Cortex of kidney (tissue), 1 donor: Measurements from ENCODE around the gene FMN1.

ENCODE experiments used
- DNase-seq: peaks from one replicate; lab custom pipeline; 2025; lab: John Stamatoyannopoulos, UW

Gene FMN1

DNA sequence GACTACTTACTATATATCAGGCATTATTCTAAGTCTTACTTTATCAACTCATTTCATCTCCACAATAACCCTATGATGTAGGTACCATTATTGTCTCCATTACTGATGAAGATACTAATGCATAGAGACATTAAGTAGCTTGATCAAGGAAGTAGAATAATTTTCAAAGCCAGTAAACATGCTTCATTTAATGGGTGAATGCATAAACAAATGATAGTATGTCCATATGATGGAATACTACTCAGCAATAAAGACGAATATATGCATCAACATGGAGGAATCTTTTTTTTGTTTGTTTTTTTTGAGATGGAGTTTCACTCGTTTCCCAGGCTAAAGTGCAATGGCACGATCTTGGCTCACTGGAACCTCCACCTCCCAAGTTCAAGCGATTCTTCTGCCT is 184.9 kb downstream of the FMN1 start:
- DNase-seq, result no peak

DNA sequence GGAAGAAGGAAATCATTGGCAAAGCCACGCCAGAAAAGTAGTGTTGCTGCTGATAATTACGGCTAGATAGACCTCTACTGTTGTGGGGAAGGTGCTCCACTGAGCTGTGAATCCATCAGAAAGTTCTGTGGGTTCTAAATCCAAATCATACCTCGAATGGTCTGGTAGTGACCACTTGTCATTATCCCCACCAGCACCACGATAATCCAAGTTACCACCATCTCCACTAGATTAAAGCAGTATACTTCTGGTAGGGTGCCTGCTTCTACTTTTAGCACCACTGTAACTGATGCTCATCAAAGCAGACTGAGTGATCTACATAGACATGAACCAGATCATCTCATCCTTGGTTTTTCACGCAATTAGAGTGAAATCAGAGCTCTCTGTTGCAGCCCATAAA is 185.5 kb downstream of the FMN1 start:
- no peak for DNase-seq

DNA sequence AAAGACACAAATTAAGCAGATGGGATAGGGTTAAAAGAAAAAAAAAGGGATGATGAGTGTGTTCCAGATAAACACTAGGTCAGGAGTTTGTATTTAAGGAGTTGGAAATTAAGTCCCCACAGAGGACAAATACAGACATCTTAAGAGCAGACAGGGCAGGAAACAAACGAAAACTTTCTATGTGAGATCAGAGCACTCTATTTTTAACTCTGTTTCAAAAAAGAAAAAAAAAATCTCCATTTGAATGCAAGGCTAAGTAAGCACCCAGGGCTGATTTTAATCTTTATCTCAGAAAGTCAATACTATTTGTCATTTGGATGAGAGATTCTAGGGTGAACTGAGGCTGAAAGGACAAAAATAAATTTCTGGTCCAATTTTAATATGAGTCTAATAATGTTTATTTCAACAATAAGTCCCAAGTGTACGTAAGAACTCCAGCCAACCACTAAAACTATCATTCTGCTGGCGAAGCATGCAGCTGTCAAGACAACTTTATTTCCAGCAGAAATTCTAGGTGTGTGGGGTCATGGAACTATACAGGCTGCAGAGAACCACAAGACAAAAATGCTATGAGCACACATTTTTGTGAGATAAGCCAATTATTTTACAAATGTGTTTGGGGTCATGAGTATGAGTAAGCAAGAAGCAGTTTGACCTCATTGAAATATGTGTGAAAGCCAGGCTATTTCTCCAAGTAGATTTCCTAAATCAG is 186.1 kb downstream of the FMN1 start:
- DNase-seq, result no peak

DNA sequence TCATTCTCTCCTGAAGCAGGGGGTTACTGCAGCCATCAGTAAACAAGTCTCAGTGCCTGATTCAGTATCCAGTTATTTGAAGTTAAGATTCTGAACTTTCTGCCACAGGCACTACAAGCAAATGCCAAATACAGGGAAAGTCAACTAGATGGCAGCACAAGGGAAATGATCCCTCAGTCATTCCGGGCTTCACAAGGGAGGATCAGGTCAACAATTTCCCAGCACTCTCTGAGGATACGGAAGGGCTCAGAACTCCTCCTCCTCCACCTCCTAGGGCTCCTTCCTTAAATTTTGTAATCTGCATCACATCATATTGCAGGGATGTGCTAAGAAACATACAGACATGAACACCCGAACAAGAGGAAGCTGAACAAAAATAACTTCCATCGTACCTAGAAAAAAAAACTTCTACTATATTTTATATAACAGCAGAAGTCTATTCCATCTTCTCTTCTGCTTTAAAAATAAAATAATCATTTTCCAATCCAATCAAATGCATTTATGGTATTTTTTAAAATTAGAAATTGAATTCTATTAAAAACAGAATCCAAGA is 187.1 kb downstream of the FMN1 start:
- DNase-seq, result no peak

DNA sequence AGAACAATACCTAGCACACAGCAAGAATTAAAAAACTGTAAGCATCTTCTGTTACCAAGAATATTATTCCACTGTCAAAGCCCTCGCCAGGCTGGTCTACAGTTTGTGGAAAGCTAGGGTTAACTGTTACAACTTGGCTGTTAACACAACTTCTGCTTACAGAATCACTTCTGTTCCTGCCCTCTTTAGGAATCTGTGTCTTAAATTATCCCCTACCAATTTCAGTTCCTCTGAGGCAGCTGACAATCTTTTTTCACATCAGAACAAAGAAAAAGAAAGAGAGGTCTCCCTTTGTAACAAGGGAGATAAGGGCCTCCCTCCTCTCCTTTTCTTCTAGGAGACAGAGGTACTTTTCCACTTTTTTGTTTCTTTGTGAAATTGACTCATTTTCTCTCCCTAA is 188.9 kb downstream of the FMN1 start:
- DNase-seq, result no peak

DNA sequence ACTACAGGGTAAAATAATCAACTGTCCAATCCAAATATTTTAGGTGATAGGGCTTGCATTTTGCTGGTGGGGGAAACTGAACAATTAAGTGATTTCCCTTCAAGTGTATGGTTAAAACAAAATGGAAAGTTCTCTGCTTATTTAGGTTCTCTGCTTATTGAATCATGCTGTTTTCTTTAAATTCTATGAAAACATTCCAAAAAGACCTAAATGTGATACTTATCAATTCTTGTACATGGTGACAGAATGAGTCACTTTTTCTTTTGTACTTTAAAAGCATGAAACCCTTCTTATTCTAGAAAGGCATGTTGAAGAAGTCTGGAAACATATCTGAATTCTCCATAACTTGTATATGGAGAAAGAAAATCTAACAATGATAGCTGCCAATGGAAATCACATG is 192.6 kb downstream of the FMN1 start:
- DNase-seq, result no peak

DNA sequence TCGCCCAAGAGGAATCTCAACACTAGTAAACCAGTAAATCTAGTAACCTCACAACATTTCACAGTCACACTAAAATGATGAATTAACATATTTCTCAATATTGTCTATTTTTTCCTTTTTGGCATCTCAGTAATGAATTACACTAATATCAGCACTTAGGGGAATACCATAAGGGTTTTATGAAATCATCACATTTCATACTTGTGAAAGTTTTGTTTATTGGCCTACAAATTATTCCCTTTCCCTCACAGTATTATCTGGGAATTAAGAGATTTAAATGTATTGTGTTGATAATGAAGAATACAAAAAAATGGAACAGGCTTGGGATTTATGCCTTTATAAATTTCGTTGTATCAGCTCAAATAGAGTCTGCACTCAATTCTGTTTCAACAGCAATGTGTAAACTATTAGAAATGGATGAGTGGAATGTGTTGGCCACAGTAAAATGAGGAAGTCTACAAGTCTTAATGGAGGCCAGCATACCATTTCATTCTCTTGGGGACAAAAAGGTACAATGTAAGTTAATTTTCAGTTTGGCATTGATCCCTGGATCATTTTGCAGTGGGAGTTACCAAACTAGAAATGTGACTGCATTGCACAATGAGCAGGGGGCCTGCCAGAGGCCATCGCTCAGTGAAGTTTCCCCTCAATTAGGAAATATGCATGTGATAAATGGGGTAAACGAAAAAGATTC is 195.4 kb downstream of the FMN1 start:
- no peak for DNase-seq

DNA sequence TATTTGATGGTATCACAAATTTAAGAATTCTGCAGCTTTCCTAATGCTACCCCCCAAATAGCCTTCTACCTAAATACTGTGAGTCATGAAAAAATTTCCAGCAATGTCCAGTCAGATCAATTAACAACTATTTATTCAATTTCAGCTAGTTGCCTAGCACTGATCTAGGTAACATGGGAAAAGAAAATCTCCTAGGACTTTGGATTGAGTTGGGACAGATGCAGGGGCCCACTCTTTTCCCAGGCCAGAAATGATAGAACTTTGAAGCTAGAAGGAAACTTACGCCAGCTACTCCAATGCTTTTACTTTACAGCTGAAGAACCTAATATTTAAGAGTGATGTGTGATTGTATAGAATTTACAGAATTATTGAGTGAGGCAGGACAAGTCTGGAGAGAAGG is 196.3 kb downstream of the FMN1 start:
- DNase-seq, result no peak

DNA sequence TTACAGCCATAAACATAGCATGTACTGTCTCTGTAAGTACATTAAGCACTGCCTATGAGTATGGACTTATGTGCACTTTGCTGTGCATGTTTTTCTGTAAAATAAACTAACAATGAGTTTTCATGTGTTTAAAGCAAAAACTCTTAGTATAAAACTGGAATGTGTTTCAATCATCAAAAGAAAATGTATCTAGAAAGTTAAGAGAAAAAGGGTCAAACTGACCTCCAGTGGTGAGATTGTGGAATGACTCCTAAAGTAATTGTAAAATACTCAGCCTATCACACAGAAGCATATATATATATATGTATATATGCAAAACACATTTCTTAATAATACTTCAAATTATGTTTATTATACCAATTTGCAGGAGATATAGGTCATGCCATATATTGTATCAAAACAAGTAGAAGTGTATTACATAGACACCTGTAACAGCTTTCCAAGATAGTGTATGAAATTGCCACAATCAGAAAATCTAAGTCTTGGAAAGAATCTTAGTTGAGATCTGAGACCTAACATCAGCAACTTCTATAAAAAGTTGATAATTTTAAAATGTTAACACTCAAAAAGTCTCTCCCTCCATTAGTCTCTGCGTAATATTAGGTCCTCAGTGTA is 199.6 kb downstream of the FMN1 start:
- DNase-seq, result no peak

DNA sequence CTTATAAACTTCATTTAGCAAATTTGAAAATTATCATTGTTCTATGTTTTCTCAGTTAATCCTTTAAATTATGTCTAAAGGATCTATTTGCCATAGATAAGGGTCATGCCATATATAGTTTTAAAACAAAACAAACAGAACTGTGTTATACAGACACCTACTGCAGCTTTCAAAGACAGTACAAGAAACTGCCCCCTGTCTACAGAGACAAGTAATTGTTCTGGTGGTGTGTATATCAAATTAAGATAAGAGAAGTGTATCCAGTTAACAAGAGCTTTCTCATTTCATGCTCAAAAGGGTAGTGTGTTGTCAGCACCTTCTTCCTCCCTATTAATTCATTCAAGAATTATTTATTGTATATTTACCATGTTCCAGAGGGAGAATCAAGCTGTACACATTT is 201.2 kb downstream of the FMN1 start:
- no peak for DNase-seq

DNA sequence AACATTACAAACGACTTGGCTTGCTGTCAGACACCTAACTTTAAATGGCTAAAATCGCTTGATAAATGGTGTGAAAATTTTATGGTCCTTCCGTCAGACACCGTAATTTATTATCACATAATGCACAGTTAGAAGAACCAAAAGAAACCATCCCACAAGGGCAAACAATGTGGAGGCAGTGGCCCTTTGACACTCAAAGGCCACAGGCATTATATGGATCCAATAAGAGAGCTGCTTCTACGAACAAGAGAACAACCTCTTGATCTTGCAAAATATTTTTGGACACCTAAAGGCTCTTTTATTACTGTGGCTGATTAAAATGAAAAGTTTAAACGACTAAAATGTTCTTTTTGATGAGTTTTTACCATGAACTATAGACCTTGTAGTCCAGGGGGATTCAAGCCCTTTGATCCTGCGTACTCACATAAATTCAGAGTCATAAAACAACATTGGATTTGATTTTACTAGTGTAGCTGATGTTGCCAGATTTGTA is 202.8 kb downstream of the FMN1 start:
- DNase-seq, result no peak

DNA sequence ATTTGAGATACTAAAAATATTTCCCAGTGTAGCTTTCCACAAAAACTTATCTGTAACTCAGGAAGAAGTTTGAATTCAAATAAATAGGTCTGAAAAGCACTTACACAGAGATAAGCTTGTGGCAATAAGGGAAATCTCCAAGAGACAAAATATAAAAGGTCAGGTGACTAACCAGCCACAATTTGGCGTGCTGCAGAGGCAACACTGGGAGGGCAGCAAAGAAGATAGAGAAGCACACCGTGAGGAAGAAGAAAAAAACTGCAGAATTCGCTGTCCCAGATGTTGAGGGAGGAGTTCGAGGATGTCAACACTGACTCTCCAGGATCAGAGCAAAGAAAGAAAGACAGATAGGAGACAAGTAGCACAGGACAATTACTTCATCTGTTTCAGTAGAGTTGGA is 204.4 kb downstream of the FMN1 start:
- DNase-seq, result no peak

DNA sequence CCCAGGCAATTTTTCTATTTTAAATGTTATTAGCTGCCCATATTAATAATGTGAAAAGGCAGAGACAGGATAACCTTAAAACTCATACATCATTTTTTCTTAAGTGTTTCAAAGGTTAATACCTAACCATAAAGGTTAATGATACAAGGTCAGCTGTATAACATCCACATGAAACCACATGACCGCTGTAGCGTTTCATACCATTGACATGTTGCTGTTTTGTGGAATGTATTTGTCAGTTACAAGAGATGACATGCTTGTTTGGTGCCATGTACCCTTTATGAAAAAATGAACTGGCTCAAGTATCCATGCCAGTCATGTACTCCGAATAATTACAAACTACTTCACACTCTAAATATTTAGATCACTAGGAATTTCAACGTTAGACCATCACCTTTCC is 207.4 kb downstream of the FMN1 start:
- no peak for DNase-seq

DNA sequence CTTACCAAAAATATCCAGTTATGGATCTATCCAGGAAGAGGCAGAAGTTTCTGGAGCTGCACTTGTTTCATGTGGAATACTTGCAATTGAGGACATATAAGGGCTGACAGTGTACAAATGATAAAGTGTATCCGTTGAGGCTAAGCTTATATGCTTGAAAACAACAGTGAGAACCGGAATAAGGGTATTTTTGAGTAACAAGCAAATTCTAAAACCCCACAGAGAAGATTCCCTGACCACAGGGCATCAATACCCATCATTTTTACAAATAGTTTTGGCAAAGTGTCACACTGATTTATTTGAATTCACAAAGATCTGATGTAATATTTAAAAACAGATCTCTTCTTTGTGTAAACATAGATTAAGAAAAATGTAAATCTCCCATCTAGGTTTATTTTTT is 208.4 kb downstream of the FMN1 start:
- no peak for DNase-seq

DNA sequence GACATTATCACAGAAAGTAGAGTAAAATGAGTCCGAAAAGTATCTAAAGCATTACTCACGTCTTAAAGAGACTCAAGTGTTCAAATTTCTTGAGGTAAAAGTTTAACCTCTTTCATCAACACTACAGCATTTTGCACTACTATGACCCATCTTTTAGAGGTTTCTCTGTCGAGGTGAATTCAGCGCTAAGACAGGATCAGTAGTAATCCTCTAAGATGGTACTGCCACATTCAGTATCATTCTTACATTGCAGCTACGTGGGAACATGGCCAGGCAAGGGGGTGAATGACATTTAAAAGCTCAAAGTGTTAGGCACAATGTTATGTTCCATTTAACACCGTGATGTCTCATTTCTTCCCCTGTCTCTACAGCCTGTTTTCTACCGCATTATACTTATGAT is 210.8 kb downstream of the FMN1 start:
- no peak for DNase-seq

DNA sequence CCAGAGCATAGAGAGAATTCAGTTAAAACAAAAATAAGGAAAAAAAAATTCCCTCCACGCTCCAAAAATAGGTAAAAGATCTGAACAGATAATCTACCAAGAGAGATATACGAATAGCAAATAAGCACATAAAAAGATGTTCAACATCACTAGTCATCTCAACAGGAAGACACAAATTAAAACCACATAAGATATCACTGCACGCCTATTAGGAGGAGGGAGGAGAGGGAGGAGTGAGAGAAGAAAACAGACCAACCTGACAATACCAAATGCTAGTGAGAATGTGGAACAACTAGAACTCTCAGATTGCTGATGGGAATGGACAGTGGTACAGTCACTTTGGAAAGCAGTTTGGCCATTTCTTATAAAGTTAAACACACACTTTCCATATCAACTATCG is 212.5 kb downstream of the FMN1 start:
- no peak for DNase-seq

DNA sequence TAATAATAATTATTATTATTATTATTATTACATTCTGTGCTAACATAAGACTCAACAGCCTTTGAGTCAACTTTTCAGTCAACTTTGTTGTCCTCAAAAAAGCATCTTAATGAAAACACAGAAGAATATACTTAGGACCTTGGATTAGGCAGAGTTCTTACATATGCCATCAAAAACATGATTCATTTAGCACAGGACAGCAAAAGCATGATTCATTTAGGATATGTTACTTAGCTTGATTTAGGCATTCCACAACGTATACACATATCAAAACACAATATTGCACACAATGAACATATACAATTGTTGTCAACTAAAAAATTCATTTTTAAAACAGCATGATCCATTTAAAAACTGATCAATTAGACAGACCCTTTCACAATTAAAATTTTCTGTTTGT is 213.0 kb downstream of the FMN1 start:
- no peak for DNase-seq

DNA sequence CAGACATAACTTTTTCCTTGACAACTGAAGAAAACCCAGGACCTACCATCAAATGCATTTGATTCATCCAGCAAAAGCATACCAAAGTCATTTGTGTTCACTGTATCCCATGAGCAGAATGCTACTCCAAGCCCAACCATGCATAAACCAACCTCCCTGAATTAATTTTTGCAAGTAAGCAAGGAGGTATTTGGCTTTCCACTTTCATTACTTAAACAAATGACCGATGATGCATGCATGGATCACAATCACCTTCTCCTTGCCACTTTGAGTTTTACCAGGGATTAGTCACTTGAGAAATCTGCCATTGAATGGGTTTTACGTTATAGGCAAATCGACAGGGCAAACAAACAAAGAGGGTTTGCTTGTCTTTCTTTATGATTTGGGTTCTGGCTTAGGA is 214.8 kb downstream of the FMN1 start:
- DNase-seq, result no peak

DNA sequence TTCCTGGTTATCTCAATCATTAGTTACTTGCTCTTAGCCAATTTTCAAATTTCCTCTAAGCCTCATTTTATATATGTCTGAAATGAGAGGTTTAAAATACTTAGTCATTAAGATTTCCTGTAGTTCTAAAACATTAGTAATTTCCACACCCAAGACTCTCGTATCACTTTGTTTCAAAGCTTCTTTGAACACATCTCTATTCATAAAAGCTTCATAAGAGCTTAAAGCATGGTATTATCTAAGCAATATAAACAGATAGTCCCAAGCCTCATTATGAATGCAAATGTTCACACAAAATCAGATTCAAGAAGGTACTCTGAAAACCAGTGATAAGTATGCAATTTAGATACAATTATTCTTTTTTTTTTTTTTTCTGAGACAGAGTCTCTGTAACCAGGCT is 217.0 kb downstream of the FMN1 start:
- DNase-seq, result no peak

DNA sequence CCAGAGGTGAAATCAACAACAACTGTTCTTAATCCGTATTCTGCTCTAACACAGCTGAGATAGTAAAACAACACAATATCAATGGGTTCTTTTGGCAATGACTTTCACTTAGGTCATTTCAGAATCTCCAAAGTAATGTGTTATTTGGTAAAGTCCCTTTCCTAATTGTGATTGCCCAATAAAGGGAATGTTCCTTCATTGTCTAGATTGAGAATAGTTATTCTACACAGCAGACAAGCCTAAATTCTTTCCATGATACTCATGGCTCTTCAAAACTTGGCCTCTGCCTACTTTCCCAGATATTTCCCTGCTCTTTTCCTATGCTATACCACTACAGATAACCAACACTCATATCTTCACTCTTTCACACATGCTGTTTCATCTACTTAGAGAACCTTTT is 219.8 kb downstream of the FMN1 start:
- DNase-seq, result no peak

DNA sequence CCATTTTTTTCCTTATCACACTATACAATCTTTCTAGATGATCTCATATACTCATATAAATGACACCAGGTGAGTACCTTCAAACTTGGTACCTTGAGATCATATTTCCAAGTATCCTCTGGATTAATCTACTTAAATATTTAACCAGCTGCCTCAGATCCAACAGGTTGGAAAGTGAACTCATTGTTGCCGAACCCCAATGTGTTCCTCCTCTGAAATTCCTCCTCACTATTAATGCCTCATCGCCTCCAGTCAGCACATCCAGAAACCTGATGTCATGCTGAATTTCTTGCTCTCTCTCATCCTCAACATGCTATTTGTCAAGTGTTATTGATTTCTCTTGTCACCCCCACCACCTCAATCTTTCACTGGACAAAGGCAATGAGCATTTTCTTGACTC is 221.8 kb downstream of the FMN1 start:
- DNase-seq, result no peak

DNA sequence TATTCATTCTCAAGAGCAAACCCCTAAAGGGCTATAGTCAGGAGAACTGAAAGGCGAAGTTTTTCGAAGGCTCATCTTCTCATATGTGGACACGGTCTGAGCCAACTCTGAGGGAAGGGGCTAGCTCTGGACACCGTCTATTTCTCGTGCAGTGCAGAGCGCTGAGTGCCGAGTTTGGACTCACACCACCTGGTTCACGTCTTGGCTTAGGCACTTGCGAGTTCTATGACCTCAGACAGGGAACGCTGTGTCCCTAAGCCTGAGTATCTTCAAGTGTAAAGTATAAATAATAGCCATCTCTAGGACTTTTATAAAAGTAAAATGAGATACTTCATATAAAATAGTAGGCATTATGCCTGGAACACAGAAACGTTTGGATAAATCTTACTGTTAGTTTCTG is 223.7 kb downstream of the FMN1 start:
- DNase-seq, result no peak

DNA sequence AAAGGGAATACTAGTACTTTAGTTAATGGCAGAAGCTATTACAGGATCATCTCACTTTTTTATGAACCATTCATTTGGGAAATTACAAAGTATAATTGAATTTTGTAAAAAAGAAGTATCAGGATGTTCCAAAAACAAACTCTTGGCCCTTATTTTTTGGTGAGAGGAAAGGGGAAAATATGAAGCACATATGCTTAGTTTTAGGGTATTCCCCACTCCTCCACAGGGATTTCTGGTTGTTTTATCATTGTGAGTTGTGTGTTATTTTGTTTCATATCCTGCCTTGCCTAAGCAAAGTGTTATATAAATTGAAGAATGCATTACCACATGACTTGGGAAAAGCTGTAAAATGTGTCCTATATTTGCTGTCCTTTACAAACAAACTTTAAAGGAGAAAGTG is 227.0 kb downstream of the FMN1 start:
- no peak for DNase-seq
